RCC 7860 (cell line): ENCODE results near the gene NGEF.
"Not testable (repeated sequence)": the region's sequence is repeated elsewhere in the genome, so short reads cannot be mapped to it uniquely, and the experiment has no call there.

ENCODE experiments used
- DNase-seq: peaks from one replicate; pipeline ENCODE4 v3.0.0-alpha.2; 2015; ENCODE audit warnings: low spot score
- FAIRE-seq: peaks from 2 replicates; lab custom pipeline; 2012; peaks lifted over from hg19 to GRCh38; lab: Jason Lieb, UNC

NGEF gene

DNA sequence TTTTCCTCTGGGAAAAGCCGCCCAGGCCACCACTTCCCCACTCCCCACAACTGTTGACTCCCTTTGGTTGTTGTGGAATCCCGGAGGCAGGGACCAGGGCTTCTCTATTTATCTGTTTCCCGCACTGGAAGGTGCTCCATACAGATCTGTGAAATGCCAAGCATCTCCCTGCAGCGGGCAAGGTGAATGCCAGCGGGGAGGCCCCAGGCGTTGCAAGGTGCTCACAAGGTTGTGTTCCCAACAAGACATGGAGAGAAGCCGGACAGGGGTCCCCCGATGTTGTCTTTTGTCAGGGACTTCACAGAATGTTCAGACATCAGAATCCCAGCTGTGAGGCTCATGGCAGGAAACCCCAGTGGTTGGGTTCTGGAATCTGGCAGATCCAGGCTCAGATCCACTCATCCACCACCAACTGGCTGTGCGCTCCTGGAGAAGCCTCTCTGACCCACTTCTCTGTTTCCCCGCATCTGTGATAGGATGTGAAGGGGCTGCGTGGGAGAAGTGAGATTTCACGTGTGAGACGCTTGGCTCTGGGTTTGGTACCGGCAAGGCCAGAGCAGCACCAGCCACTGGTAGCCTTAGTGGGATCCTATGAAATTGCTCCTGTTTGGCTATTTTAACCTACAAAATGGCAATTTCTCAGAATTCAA lies 10.8 kb upstream of the NGEF start:
- no peak for FAIRE-seq

GRCh38 chr2:233023007-233023760 lies 10.1 kb upstream of the NGEF start:
- FAIRE-seq (no peak), DNase-seq (no peak)

More for the DNA sequence above, 10.8 kb upstream of the NGEF start:
- no peak for DNase-seq

- FAIRE-seq, result no peak
Observed at GRCh38 chr2:233022561-233022960, 9.5 kb upstream of the NGEF start.

DNA sequence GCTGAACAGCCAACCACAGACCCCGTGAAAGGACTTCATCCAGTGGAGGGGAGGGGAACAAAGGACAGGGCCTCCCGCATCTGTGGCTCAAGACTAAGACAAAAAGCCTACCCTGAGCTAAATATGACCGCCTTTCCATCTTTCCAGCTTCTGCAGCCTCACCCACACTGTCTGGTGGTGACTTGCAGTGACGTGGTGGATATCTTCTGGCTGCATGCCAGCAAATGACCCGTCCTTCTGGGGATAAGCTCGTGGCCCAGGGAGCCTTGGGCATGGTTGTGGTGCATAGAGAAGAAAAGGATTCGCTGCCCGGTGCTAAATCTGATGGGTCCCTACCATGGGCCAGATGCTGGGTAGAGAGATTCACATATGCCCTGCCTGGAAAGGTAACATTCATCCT lies 8.7 kb upstream of the NGEF start:
- peak; percentile 27 for DNase-seq

More at GRCh38 chr2:233022561-233022960, 9.5 kb upstream of the NGEF start:
- no peak for DNase-seq

GRCh38 chr2:233020454-233020853 lies 7.4 kb upstream of the NGEF start:
- no peak for DNase-seq
- no peak for FAIRE-seq

More for the DNA sequence above, 8.7 kb upstream of the NGEF start:
- no peak for FAIRE-seq

- not testable (repeated sequence) for DNase-seq, FAIRE-seq
Observed at GRCh38 chr2:233019610-233020009, 6.6 kb upstream of the NGEF start.

DNA sequence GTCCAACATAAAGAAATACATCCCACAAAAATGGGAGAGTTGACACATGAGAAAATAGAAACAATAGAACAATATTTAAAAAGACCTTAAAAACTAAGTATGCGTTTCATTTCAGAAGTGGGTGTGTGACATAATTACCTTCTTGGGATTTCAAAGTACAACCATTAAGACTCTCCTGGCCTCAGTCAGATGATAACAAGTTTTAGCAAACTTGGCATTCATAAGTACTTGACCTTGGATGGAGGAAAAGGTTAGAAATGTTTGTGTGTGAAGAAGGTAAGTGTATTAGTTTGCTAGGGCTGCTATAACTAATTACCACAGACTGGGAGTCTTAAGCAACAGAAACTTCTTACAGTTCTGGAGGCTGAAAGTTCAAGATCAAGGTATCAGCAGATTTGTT lies 4.9 kb upstream of the NGEF start:
- DNase-seq, result no peak
- no peak for FAIRE-seq

- no peak for FAIRE-seq
- DNase-seq, result no peak
Observed at GRCh38 chr2:233015019-233015645, 2.1 kb upstream of the NGEF start.

DNA sequence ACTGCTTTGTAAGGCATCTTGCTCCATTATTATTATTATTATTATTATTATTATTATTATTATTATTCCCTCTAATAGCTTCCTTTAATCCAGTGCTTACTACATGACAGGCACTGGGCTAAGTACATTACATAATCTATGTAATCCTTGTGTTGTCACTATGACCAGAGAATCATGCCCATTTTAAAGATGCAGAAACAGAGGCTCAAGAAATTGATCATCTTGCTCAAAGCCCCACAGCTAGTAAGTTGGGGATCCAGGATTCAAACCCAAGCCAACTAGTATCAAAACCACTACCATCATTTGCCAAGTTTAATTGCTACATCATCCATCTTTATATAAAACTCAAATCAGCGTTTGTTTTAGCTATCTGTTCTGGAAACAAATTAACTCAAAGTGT lies 594 bp upstream of the NGEF start:
- DNase-seq, result no peak
- no peak for FAIRE-seq

GRCh38 chr2:233012301-233012971 lies 620 bp downstream of the NGEF start:
- no peak for FAIRE-seq
- DNase-seq, result no peak

DNA sequence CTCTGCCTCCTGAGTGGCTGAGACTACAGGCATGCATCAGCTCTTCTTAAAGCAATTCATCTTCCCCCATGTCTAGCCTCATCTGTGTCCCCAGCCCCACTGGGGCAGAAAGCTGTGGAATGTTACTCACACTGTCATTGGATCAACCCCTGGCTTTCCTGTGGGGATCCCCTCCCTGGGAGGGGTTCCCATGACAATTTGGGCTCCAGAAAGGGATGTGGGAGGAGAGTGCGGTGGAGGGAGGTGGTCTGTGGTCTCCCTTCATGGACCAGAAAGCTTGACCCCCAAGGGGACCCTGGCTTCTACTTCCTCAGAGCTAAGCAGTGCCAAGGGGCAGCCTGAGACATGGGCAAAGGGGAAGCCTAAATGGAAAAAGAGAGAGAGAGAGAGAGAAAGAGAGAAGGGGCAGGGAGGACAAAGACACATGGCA lies 1.3 kb downstream of the NGEF start:
- FAIRE-seq (no peak), DNase-seq (no peak)

GRCh38 chr2:233011268-233011650 lies 1.8 kb downstream of the NGEF start:
- no peak for DNase-seq
- no peak for FAIRE-seq

GRCh38 chr2:233010569-233011267 lies 2.3 kb downstream of the NGEF start:
- DNase-seq, result no peak
- no peak for FAIRE-seq

DNA sequence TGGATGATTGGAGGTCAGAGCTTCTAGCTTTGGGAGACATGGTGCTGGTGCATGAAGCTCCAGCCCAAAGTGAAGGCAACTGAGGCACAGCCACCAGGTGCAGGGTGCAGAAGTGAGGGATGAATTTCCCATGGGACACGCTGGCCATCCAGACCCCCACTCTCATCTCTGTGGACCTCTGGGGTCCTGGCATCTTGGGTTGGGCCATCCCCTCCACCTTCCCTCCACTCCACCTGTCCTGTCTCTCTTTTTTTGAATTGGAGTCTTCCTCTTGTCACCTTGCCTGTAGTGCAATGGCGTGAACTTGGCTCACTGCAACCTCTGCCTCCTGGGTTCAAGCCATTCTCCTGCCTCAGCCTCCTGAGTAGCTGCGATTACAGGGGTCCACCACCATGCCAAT lies 3.4 kb downstream of the NGEF start:
- DNase-seq (no peak), FAIRE-seq (no peak)

DNA sequence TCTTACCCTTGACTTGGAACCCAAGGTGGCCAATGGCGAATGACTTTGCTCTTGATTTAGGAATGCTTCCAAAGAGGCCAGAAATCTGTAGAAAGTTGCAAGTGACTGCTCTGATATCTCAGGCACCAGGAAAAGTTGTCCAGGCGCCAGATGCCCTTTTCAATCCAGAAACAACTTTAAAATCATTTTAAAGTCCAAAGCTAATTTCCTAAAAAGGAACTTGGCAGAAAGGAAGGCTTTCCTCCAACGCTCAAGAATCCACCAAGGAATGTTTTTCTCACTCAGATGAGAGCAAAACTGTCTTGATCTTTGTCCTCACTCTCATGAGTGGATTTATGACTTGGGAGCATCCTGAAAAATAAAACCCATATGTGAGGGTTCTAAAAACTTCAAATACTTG lies 5.3 kb downstream of the NGEF start:
- FAIRE-seq (no peak), DNase-seq (no peak)

DNA sequence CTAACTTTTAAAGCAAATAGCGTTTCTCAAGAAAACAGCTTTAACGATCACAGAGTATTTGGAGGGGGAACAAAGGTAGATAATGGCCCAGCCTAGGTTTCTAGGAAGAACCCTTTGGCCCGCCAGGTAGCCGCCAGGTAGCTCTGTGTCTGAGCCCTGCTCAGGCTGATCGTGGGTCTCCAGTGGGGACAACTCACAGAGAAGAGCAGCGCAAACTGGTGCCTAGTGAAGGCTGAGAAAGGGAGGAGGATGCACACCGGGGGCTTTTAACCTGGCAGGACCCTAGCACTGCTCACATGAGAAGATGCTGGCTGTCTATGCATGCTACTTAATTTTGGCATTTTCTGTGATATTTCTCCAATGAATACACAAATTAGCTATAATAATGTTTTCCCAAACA lies 5.8 kb downstream of the NGEF start:
- DNase-seq, result no peak
- FAIRE-seq, result no peak

- FAIRE-seq (no peak), DNase-seq (no peak)
Observed at GRCh38 chr2:233006648-233007047, 6.4 kb downstream of the NGEF start.

- FAIRE-seq, result no peak
- no peak for DNase-seq
Observed at GRCh38 chr2:233005096-233005495, 8.0 kb downstream of the NGEF start.

DNA sequence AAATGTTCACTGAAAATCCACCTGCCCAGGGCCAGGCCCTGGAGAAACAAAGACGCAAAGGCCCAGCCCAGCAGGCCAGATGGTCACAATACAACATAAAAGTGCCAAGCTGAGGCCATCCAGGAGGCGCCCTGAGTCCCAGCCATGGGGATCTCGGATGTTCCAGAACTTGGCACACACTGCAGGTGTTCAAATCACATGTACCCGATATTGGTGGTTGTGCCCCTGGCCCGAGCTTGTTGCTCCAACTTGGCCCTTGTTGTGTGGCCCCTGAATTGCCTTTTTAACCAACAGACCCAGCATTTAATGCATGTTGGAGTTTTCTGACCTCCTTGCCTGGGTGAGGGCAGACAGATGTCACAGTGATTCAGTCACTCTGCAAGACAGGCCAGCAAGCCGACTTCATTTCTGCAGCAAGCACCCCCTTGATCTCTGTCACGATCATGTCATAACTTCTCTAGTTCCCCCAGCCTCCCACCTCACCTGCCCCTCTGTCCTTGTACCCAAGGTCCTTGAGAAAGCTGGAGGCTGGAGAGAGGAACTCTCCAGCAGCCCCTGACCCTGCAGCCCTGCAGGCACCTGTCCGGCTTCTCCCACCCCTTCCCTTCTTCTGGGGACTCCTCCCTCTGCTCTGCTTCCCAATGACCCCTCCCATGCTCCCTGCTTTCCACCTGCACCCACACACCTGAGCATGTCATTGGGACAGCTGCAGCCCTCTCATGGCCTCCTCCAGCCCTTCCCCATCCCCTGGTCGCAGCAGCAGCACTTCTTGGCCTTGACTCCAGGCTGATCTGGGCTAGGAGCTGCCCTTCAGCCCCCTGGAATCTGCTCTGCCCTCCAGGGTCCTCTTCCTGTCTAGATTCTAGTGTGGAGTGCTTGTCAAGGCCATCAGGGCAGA lies 9.1 kb downstream of the NGEF start:
- no peak for FAIRE-seq

More for the DNA sequence above, 9.1 kb downstream of the NGEF start:
- DNase-seq, result no peak
